Neutrophil (primary cell): ENCODE measurements around the gene TEX48.

Source experiments
- H3K27ac ChIP-seq: fragments of 200-600 bp; sonication (generic); 2 replicates; pipeline ENCODE4 v1.5.1; 2016; ENCODE audit warnings: mild to moderate bottlenecking, moderate library complexity
- H3K27me3 ChIP-seq: fragments of 200-600 bp; sonication (generic); 2 replicates; pipeline ENCODE4 v1.6.0; 2016; ENCODE audit warnings: mild to moderate bottlenecking
- H3K36me3 ChIP-seq: fragments of 200-600 bp; sonication (generic); 2 replicates; pipeline ENCODE4 v1.5.1; 2017
- H3K4me1 ChIP-seq, 2 experiments: fragments of 200-600 bp in 1 of 2; sonication (generic) in 1 of 2; 1 replicate in 1 of 2; 2 replicates in 1 of 2; pipeline versions ENCODE4 v1.5.1 to v1.6.1; 2013 to 2016; ENCODE audit warnings: low read depth in 1 of 2, low read length in 1 of 2, mild to moderate bottlenecking in 1 of 2, moderate library complexity in 1 of 2; ENCODE audit not compliant: control insufficient read depth in 1 of 2, insufficient read depth in 1 of 2
- H3K4me3 ChIP-seq, 2 experiments: fragments of 200-600 bp in 1 of 2; sonication (generic) in 1 of 2; 1 replicate in 1 of 2; 2 replicates in 1 of 2; pipeline ENCODE4 v1.5.1; 2013 to 2016; ENCODE audit warnings: low read depth in 1 of 2, low read length in 1 of 2, mild to moderate bottlenecking in 1 of 2, moderate library complexity in 1 of 2
- H3K9me3 ChIP-seq: fragments of 200-600 bp; sonication (generic); 2 replicates; pipeline ENCODE4 v1.5.1; 2016
- TF ChIP-seq, protein P1 (sequence below): fragments of 200-600 bp; sonication (generic); IDR thresholded peaks from 2 replicates; pipeline ENCODE4 v1.5.1; 2016; ENCODE audit warnings: antibody characterized with exemption

TEX48 gene

GRCh38 chr9:114701988-114702387, 20.0 kb upstream of the TEX48 start:
- no peak overlapping the region for H3K4me3 ChIP-seq
- TF ChIP-seq, protein P1, sequence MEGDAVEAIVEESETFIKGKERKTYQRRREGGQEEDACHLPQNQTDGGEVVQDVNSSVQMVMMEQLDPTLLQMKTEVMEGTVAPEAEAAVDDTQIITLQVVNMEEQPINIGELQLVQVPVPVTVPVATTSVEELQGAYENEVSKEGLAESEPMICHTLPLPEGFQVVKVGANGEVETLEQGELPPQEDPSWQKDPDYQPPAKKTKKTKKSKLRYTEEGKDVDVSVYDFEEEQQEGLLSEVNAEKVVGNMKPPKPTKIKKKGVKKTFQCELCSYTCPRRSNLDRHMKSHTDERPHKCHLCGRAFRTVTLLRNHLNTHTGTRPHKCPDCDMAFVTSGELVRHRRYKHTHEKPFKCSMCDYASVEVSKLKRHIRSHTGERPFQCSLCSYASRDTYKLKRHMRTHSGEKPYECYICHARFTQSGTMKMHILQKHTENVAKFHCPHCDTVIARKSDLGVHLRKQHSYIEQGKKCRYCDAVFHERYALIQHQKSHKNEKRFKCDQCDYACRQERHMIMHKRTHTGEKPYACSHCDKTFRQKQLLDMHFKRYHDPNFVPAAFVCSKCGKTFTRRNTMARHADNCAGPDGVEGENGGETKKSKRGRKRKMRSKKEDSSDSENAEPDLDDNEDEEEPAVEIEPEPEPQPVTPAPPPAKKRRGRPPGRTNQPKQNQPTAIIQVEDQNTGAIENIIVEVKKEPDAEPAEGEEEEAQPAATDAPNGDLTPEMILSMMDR: no peak
- no peaks in the 10 kb centered on the region for H3K9me3 ChIP-seq
- no peak overlapping the region for H3K27ac ChIP-seq
- no peaks in the 10 kb centered on the region for H3K36me3 ChIP-seq
- no peaks in the 10 kb centered on the region for H3K4me1 ChIP-seq
- H3K27me3 ChIP-seq: no peaks in the 10 kb centered on the region

GRCh38 chr9:114697951-114698351, 16.0 kb upstream of the TEX48 start:
- H3K4me3 ChIP-seq: no peak overlapping the region
- TF ChIP-seq, protein P1: no peak
- H3K9me3 ChIP-seq: no peaks in the 10 kb centered on the region
- H3K27me3 ChIP-seq: no peaks in the 10 kb centered on the region
- H3K4me1 ChIP-seq: no peaks in the 10 kb centered on the region
- H3K27ac ChIP-seq: no peak overlapping the region
- no peaks in the 10 kb centered on the region for H3K36me3 ChIP-seq

DNA sequence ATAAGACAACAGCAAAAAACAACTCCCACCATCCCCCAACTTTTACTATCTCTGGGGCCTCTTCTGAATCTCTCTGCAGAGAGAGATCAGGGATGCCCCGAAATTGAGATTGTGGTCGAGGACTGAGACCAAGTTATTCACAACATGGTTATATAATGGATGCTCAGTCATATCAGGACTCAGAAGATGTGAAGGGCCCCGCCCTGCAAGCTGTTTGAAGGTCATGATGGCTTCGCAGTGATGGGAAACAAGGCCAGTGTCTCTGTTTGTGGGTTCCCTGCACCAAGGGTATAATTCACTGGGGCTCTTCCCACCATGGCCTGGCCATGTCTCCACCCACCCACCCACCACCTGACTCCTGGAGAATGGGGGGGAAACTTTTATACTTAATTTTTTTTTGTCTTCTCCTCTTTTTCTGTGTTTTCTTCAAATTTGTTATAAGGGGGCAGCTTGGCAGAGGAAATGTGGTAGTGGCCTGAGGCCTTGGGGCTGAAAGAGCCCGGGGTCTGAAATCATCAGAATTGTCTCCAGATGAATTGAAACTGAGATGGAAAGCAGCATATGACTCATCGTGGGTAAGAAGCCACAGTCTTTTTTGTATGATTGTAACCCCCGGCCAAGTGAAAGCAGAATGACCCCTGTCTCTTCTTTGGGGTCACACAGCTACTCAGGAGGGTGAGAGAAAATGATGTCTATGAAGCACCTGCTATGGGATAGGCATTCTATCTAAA, 15.0 kb upstream of the TEX48 start:
- Histone ChIP-seq H3K4me3 (no peak overlapping the region), H3K9me3 (no peaks in the 10 kb centered on the region), H3K36me3 (no peaks in the 10 kb centered on the region), H3K27ac (no peak overlapping the region), H3K4me1 (no peaks in the 10 kb centered on the region), H3K27me3 (no peaks in the 10 kb centered on the region)
- TF ChIP-seq, protein P1: no peak

DNA sequence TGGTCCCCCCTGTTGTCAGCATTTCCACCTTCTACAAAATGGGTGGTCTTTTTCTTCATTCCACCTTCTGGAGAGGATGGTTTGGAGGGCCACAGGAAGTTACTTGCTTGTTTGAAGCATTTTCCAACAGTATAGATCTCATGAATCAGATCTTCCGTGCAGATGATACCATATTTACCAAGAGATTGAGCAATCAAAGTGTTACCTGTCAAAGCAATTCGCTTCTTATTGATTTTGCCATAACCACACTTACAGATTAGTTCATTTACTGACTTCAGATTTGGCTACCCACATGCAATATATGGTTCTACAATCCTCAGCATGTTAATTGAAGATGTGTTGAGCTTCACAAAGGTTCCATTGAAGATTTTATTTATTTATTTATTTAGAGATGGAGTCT, 14.0 kb upstream of the TEX48 start:
- TF ChIP-seq, protein P1: no peak

GRCh38 chr9:114694719-114695269, 12.8 kb upstream of the TEX48 start:
- H3K9me3 ChIP-seq: no peaks in the 10 kb centered on the region
- H3K36me3 ChIP-seq: no peaks in the 10 kb centered on the region
- no peaks in the 10 kb centered on the region for H3K27me3 ChIP-seq
- TF ChIP-seq, protein P1: no peak
- no peaks in the 10 kb centered on the region for H3K4me1 ChIP-seq
- no peak overlapping the region for H3K4me3 ChIP-seq
- H3K27ac ChIP-seq: no peak overlapping the region

More for the DNA sequence above, 14.0 kb upstream of the TEX48 start:
- Histone ChIP-seq H3K9me3 (no peaks in the 10 kb centered on the region), H3K36me3 (no peaks in the 10 kb centered on the region), H3K27me3 (no peaks in the 10 kb centered on the region), H3K4me3 (no peak overlapping the region), H3K4me1 (no peaks in the 10 kb centered on the region), H3K27ac (no peak overlapping the region)
